Activated CD8-positive, alpha-beta memory T cell treated with anti-CD3 and anti-CD28 coated beads for 4 hours (primary cell): ENCODE results near the gene SPRED2.
"Not testable (repeated sequence)": the region's sequence is repeated elsewhere in the genome, so short reads cannot be mapped to it uniquely, and the experiment has no call there.

Experiments used
- DNase-seq, 2 donors: peaks; one replicate each; pipeline ENCODE4 v3.0.0-alpha.2; 2020; ENCODE audit warnings: low read depth in 2 of 2

Gene SPRED2

DNA sequence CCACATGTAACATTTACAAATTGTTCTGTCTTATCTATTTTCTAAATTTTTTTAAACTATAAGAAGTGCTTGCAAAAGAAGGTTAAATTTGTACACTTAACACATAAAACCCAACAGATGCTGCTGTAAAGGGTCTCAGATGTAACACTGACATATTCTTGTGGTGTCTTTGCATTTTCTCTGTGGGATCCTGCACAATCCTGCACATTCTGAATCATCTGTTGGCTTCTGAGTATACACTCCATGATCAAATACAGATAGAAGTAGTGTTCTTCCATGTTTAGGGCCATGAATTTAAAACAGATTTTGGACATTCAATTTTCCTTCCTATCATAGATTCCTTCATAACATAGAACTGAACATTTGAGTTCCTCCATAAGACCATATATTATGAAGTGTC is 89.0 kb downstream of the SPRED2 start:
- DNase-seq: no peak

- no peak for DNase-seq
These were observed 91.3 kb downstream of the SPRED2 start for GRCh38 chr2:65340898-65341681.

GRCh38 chr2:65339648-65340047 is 92.8 kb downstream of the SPRED2 start:
- DNase-seq: no peak

DNA sequence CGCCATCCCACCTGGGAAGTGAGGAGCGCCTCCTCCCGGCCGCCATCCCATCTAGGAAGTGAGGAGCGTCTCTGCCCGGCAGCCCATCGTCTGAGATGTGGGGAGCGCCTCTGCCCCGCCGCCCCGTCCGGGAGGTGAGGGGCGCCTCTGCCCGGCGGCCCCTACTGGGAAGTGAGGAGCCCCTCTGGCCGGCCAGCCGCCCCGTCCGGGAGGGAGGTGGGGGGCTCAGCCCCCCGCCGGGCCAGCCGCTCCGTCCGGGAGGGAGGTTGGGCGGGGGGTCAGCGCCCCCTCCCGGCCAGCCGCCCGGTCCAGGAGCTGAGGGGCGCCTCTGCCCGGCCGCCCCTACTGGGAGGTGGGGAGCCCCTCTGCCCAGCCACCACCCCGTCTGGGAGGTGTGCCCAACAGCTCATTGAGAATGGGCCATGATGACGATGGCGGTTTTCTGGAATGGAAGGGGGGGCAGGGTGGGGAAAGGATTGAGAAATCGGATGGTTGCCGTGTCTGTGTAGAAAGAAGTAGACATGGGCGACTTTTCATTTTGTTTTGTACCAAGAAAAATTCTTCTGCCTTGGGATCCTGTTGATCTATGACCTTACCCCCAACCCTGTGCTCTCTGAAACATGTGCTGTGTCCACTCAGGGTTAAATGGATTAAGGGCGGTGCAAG is 93.4 kb downstream of the SPRED2 start:
- not testable (repeated sequence) for DNase-seq

- DNase-seq: not testable (repeated sequence)
These were observed 94.5 kb downstream of the SPRED2 start for GRCh38 chr2:65337915-65338314.

DNA sequence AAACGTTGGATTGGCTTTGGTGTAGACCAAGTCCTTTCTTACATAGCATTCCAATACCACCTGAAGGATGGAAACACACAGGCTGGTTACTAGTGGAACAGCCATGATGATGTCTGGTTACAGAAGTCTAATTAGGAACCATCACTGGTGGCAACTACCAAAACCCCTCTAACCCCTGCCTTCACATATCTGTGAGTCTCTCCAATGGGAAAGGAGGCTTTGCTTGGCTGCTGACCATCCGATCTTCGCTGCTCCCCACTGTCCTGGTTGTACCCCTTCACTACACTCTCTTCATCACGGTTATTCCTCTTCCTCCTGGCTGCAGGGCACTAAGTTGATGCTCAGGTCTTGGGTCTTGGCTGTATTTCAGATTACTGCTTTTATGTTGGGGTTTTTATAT is 97.7 kb downstream of the SPRED2 start:
- no peak for DNase-seq

- no peak for DNase-seq
These were observed 100.9 kb downstream of the SPRED2 start for GRCh38 chr2:65331336-65332025.

GRCh38 chr2:65329525-65329924 is 102.9 kb downstream of the SPRED2 start:
- no peak for DNase-seq

DNA sequence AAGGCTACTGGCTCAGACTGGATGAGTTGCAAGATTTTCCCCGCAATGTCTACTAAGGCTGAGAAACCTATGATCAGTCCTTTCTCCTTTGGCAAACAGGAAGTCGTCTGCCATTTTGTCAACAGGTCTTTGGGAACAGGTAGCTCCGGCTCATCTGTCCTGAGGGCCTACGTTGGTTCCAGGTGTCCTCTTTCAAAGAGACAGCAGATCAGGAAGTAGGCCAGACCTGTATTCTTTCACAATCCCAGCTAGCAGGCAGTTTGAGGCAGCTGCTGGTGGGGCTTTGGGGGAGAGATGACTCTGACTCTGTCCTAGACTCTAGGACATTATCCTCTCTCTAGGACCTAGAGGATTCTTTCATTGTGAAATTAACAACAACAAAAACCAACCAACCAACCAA is 106.1 kb downstream of the SPRED2 start:
- no peak for DNase-seq

GRCh38 chr2:65325066-65325465 is 107.3 kb downstream of the SPRED2 start:
- DNase-seq: no peak

- DNase-seq: no peak
These were observed 111.5 kb downstream of the SPRED2 start for GRCh38 chr2:65320946-65321345.

- no peak for DNase-seq
These were observed 112.2 kb downstream of the SPRED2 start for GRCh38 chr2:65320042-65320725.

- no peak for DNase-seq
These were observed 112.7 kb downstream of the SPRED2 start for GRCh38 chr2:65319674-65320041.

DNA sequence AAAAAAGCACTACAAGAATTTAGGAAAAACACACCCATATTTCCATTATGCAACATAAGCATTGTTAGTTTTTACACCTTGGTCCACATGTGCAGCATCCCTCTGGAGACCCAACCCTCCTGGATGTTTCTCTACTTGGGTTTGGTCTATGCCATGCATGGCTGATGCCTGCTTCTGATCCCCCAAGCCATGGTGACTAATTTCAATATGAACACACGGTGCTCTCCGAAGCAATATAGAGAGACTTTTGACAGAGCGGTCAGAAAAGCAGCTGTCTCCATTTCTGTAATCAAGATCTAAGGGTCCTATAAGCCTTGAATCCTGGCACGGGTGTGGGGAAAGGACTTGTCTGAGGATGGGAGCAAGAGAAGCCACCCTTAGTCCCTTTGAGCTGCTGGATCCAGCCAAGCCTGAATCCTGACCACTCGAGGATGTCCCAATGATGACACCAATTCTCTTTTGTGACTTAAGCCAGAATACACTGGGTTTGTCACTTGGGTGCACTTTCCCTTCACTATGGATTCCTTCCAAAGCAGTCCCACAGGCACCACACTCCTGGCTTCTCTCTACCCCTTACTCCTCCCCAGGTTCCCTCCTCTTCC is 113.2 kb downstream of the SPRED2 start:
- DNase-seq: no peak

DNA sequence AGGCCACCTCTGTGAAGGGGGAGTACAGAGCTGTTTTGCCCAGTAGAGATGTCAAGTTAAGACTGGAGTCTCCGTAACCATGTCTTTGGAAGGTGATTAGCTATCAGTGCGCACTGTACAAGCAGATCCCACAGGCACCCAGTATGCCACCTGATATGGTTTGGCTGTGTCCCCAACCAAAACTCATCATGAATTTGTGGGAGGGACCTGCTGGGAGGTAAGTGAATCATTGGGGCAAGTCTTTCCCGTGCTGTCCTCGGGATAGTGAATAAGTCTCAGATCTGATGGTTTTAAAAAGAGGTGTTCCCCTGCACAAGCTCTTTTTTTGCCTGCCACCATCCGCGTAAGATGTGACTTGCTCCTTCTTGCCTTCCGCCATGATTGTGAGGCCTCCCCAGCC is 114.6 kb downstream of the SPRED2 start:
- no peak for DNase-seq

GRCh38 chr2:65317351-65317750 is 115.0 kb downstream of the SPRED2 start:
- DNase-seq: not testable (repeated sequence)

GRCh38 chr2:65316072-65316471 is 116.3 kb downstream of the SPRED2 start:
- no peak for DNase-seq

GRCh38 chr2:65314801-65315441 is 117.5 kb downstream of the SPRED2 start:
- DNase-seq: no peak

- no peak for DNase-seq
These were observed 118.5 kb downstream of the SPRED2 start for GRCh38 chr2:65313954-65314256.

- no peak for DNase-seq
These were observed 119.1 kb downstream of the SPRED2 start for GRCh38 chr2:65313126-65313953.

- no peak for DNase-seq
These were observed 120.8 kb downstream of the SPRED2 start for GRCh38 chr2:65311596-65311995.
